Measurements from ENCODE around the gene TUNAR.

GRCh38 chr14:95850429-95850828, 26.2 kb upstream of the TUNAR start:
- TF ChIP-seq CTCF (IDR thresholded peaks at IDR 0.05; ENCODE audit: low read length) (no peak), EZH2 (IDR thresholded peaks at IDR 0.05; ENCODE audit: borderline replicate concordance, low read length) (no peak)

All from OCI-LY1 (cell line).